GM18508 (cell line): Measurements from ENCODE around the gene MUC2.

Experiments
- ATAC-seq: cut with Tn5 transposase; IDR thresholded peaks from one replicate; pipeline ENCODE4 v1.9.1; 2021; ENCODE audit warnings: moderate number of reproducible peaks; ENCODE audit not compliant: insufficient read depth, unreplicated experiment

Gene MUC2

GRCh38 chr11:1036303-1036923 lies 38.3 kb upstream of the MUC2 start, which contains the start of gene MUC6:
Gene MUC6 (minus strand): TSS chr11:1036718. CDS start chr11:1036655, 63 bp downstream.
- ATAC-seq: no peak

- no peak for ATAC-seq
These were observed 37.7 kb upstream of the MUC2 start for GRCh38 chr11:1036931-1037330.

- no peak for ATAC-seq
These were observed 37.1 kb upstream of the MUC2 start for GRCh38 chr11:1037506-1038055.

GRCh38 chr11:1038361-1038760 lies 36.3 kb upstream of the MUC2 start:
- ATAC-seq: no peak

GRCh38 chr11:1038921-1039320 lies 35.8 kb upstream of the MUC2 start:
- no peak for ATAC-seq

- ATAC-seq: no peak
These were observed 34.9 kb upstream of the MUC2 start for GRCh38 chr11:1039481-1040427.

- ATAC-seq: no peak
These were observed 34.1 kb upstream of the MUC2 start for GRCh38 chr11:1040428-1041148.

- ATAC-seq: no peak
These were observed 33.6 kb upstream of the MUC2 start for GRCh38 chr11:1041149-1041467.

GRCh38 chr11:1041471-1041870 lies 33.2 kb upstream of the MUC2 start:
- no peak for ATAC-seq

- no peak for ATAC-seq
These were observed 32.6 kb upstream of the MUC2 start for GRCh38 chr11:1041936-1042608.

GRCh38 chr11:1042626-1043562 lies 31.8 kb upstream of the MUC2 start:
- no peak for ATAC-seq

GRCh38 chr11:1043563-1044096 lies 31.0 kb upstream of the MUC2 start:
- no peak for ATAC-seq

- no peak for ATAC-seq
These were observed 30.5 kb upstream of the MUC2 start for GRCh38 chr11:1044160-1044559.

GRCh38 chr11:1047595-1048156 lies 27.0 kb upstream of the MUC2 start:
- ATAC-seq: no peak

- ATAC-seq: no peak
These were observed 26.2 kb upstream of the MUC2 start for GRCh38 chr11:1048375-1049070.

GRCh38 chr11:1049071-1049405 lies 25.6 kb upstream of the MUC2 start:
- ATAC-seq: no peak

GRCh38 chr11:1049431-1049891 lies 25.2 kb upstream of the MUC2 start:
- ATAC-seq: no peak
